Putamen (tissue), 1 donor: Measurements from ENCODE around the gene F8.

Experiments used
- DNase-seq: peaks from one replicate; pipeline ENCODE4 v3.0.0-alpha.2; 2016; ENCODE audit warnings: low spot score

F8 gene

GRCh38 chrX:155022585-155022984 is at the start of gene F8:
F8 (minus strand) TSS chrX:155022723; CDS start chrX:155022552, 171 bp downstream.
- DNase-seq: no peak

GRCh38 chrX:155071694-155072280 is 49.3 kb upstream of the F8 start:
- no peak for DNase-seq

GRCh38 chrX:155070975-155071693 is 48.6 kb upstream of the F8 start, which contains the start of the genes BRCC3, CMC4 and MTCP1:
BRCC3 (plus strand) TSS chrX:155071508; CDS start chrX:155071528, 20 bp downstream.
CMC4 (minus strand) TSS chrX:155071136; CDS start chrX:155064023, 7,113 bp downstream.
MTCP1 (minus strand) TSS chrX:155071136; CDS start chrX:155066010, 5,126 bp downstream.
- DNase-seq: peak; percentile 78

GRCh38 chrX:155070663-155070974 is 48.1 kb upstream of the F8 start:
- no peak for DNase-seq

GRCh38 chrX:155070038-155070437 is 47.5 kb upstream of the F8 start:
- no peak for DNase-seq

GRCh38 chrX:155069414-155069813 is 46.9 kb upstream of the F8 start:
- no peak for DNase-seq

- no peak for DNase-seq
These were observed 45.6 kb upstream of the F8 start for GRCh38 chrX:155068165-155068564.

- no peak for DNase-seq
These were observed 42.7 kb upstream of the F8 start for GRCh38 chrX:155065035-155065734.

GRCh38 chrX:155061760-155062159 is 39.2 kb upstream of the F8 start:
- DNase-seq: no peak

- DNase-seq: peak; percentile 48
These were observed 34.6 kb upstream of the F8 start for GRCh38 chrX:155056877-155057792.

GRCh38 chrX:155056471-155056870 is 33.9 kb upstream of the F8 start:
- DNase-seq: no peak

GRCh38 chrX:155055494-155055893 is 33.0 kb upstream of the F8 start:
- no peak for DNase-seq

- no peak for DNase-seq
These were observed 31.7 kb upstream of the F8 start for GRCh38 chrX:155054255-155054654.

GRCh38 chrX:155053656-155054055 is 31.1 kb upstream of the F8 start:
- no peak for DNase-seq

- no peak for DNase-seq
These were observed 30.4 kb upstream of the F8 start for GRCh38 chrX:155052738-155053498.

- DNase-seq: peak; percentile 52
These were observed 26.6 kb upstream of the F8 start for GRCh38 chrX:155048977-155049619.

- no peak for DNase-seq
These were observed 24.4 kb upstream of the F8 start for GRCh38 chrX:155046811-155047528.

- DNase-seq: no peak
These were observed 23.7 kb upstream of the F8 start for GRCh38 chrX:155046129-155046810.

GRCh38 chrX:155035688-155036087 is 13.2 kb upstream of the F8 start:
- no peak for DNase-seq
